ENCODE results near the gene SNRPD2. TPM values are rescaled to one million over a fixed set of nuclear protein-coding genes. Genes with fewer than 3 reads are reported as not detected.

The SNRPD2 gene
- total and polyA plus RNA-seq, 3 donors from 2014 or later: 111 to 242 (median 128) TPM

DNA sequence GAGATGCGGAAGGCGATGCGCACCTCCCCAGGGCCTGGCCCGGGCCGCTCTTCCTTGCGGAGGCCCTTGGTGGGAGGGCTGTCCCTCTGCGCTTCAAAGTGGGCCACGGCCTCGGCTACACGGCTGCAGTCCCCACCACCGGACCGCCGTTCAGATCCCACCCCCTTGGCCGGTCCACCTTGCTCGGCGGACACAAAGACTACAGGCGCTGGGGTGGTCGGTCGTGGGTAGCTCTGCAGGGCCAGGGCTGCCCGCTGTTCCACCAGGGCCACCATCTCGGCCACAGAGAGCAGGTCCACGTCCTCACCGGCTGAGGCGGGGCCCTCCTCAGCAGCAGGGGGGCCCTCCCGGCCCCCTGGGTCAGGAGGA, 20.9 kb upstream of the SNRPD2 start:
- TF ChIP-seq, protein P1, sequence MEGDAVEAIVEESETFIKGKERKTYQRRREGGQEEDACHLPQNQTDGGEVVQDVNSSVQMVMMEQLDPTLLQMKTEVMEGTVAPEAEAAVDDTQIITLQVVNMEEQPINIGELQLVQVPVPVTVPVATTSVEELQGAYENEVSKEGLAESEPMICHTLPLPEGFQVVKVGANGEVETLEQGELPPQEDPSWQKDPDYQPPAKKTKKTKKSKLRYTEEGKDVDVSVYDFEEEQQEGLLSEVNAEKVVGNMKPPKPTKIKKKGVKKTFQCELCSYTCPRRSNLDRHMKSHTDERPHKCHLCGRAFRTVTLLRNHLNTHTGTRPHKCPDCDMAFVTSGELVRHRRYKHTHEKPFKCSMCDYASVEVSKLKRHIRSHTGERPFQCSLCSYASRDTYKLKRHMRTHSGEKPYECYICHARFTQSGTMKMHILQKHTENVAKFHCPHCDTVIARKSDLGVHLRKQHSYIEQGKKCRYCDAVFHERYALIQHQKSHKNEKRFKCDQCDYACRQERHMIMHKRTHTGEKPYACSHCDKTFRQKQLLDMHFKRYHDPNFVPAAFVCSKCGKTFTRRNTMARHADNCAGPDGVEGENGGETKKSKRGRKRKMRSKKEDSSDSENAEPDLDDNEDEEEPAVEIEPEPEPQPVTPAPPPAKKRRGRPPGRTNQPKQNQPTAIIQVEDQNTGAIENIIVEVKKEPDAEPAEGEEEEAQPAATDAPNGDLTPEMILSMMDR (IDR thresholded peaks at IDR 0.05): no peak
- no peak for TF ChIP-seq POLR2A (IDR thresholded peaks at IDR 0.05)
- intact Hi-C loops (cut with DNase I; ENCODE audit: low total_unique reads): no loop called here
- H3K4me3 ChIP-seq: peak overlapping the region in 1 of 2 donors; percentile 18
- H3K4me1 ChIP-seq: peaks cover 4% of the 10 kb centered on the region
- WGBS, 2 donors: 70 to 81% methylated on average over 2 to 24 of the region's 25 CpGs
- H3K27ac ChIP-seq: no peak overlapping the region
- no peak for DNase-seq
- no peaks in the 10 kb centered on the region for H3K27me3 ChIP-seq
- no peaks in the 10 kb centered on the region for H3K36me3 ChIP-seq (ENCODE audit: low read depth, missing control alignments)
- no peaks in the 10 kb centered on the region for H3K9me3 ChIP-seq

DNA sequence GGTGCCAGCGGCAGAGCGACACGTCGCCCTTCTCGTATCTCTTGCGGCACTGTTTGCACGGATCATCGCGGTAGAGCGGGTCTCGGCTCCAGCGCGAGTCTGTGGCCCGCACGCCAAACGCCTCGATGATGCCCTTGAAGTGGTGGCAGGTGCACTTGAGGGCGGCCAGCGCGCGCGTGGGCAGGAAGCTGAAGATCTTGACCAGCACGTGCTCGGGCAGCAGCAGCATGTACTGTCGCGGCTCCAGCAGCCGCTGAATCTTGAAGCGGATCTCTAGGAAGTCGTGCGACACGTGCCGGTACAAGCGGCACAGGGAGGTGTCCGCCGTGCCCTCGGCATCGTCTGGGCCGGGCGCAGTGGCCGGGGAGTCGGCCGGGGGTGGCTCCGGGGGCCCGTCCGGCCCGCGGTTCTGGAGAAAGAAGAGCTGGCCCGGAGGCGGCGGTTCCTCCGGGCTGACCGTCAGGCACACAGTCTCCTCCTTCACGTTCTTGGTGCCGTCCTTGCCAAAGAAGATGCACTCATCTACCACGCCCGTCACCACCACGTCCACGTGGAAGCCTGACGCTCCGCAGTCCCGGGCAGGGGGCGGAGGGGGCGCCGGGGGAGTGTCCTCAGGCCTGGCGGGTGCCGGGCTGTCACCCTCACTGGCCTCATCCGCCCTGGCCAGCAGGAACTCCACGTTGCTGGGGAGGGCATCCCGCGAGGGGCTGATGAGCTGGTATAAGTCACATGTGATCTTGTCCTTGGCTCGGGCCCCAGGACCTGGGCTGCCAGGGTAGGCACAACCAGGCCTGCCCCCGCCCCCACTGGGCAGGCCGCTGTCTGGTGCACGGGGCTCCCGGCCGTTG, 20.3 kb upstream of the SNRPD2 start:
- peak overlapping the region in 1 of 2 donors; percentile 18 for H3K4me3 ChIP-seq
- H3K27ac ChIP-seq: no peak overlapping the region
- 74 to 80% methylated on average over 29 to 75 of the region's 76 CpGs for WGBS, 2 donors
- DNase-seq: no peak
- no peaks in the 10 kb centered on the region for H3K36me3 ChIP-seq (ENCODE audit: low read depth, missing control alignments)
- intact Hi-C loops (cut with DNase I; ENCODE audit: low total_unique reads): no loop called here
- no peaks in the 10 kb centered on the region for H3K9me3 ChIP-seq
- H3K4me1 ChIP-seq: peaks cover 4% of the 10 kb centered on the region
- H3K27me3 ChIP-seq: no peaks in the 10 kb centered on the region
- TF ChIP-seq, protein P1 (IDR thresholded peaks at IDR 0.05): no peak
- no peak for TF ChIP-seq POLR2A (IDR thresholded peaks at IDR 0.05)

DNA sequence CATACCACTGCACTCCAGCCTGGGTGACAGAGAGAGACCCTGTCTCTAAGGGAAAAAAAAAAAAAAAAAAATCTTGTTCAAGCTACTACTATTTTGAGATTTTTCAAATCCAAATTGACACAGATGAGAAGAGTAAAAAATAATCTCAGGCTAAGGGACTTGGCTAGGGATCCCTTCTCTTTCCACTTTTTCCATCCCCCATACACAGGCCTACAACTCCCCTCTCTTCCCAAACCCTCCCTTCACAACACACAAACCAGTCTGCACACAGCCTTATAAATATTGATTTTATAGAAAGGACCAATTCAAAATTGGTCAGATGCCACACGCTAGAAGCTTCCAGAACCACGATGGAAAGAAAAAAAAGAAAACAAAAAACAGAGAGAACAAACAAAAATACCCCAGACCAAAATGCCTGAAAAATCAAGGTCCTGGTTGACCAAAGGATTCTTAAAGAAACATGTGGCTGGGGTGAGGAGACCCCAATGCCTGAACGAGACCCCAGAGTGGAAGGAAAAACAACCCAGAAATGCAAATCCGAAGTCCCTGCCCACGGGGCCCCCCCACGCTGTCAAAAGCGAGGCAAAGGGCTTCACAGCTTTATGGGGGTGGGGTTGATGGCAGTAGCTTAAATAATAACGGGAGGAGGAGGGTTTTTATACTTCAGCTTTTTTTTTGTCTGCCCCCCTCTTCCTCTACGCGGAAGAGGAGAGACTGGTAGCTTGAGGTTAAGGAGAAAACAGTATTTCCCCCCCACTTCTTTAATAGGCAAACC, 18.8 kb upstream of the SNRPD2 start:
- DNase-seq: no peak
- Histone ChIP-seq H3K4me1 (no peaks in the 10 kb centered on the region), H3K27ac (no peak overlapping the region), H3K9me3 (no peaks in the 10 kb centered on the region), H3K27me3 (no peaks in the 10 kb centered on the region), H3K4me3 (no peak overlapping the region), H3K36me3 (ENCODE audit: low read depth, missing control alignments) (no peaks in the 10 kb centered on the region)
- WGBS, 2 donors: 56 to 65% methylated on average over 10 of the region's 10 CpGs
- no peak for TF ChIP-seq POLR2A (IDR thresholded peaks at IDR 0.05)
- TF ChIP-seq, protein P1 (IDR thresholded peaks at IDR 0.05): no peak
- intact Hi-C loops (cut with DNase I; ENCODE audit: low total_unique reads): no loop called here

DNA sequence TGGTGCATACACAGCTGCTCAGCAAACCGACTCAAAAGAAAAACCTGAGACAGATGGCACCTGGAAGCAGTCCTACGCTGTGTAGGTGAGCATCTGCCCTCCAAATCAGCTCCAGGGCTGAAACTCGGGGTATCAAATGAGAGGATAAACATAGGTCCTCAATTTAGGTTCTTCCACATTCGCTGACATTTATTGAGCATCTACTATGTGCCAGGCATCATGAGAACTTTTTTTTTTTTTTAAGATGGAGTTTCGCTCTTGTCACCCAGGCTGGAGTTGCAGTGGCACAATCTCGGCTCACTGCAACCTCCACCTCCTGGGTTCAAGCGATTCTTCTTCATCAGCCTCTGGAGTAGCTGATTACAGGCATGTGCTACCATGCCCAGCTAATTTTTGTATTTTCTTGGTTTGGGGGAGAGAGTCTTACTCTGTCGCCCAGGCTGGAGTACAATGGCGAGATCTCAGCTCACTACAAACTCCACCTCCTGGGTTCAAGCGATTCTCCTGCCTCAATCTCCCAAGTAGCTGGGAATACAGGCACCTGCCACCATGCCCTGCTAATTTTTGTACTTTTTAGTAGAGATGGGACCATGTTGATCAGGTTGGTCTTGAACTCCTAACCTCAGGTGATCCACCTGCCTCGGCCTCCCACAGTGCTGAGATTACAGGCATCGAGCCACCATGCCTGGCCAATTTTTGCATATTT, 14.1 kb upstream of the SNRPD2 start:
- TF ChIP-seq, protein P1 (IDR thresholded peaks at IDR 0.05): no peak
- TF ChIP-seq POLR2A (IDR thresholded peaks at IDR 0.05): no peak
- Histone ChIP-seq H3K36me3 (ENCODE audit: low read depth, missing control alignments) (no peaks in the 10 kb centered on the region), H3K4me1 (no peaks in the 10 kb centered on the region), H3K4me3 (no peak overlapping the region), H3K27ac (no peak overlapping the region), H3K9me3 (no peaks in the 10 kb centered on the region), H3K27me3 (no peaks in the 10 kb centered on the region)
- intact Hi-C loops (cut with DNase I; ENCODE audit: low total_unique reads): no loop called here
- WGBS, 2 donors: 92 to 93% methylated on average over 12 of the region's 12 CpGs
- DNase-seq: no peak

Data from testis (tissue), 3 donors.